Activated CD4-positive, CD25-positive, alpha-beta regulatory T cell (primary cell): ENCODE measurements around the gene FCHSD2.
"Not testable (repeated sequence)": the region's sequence is repeated elsewhere in the genome, so short reads cannot be mapped to it uniquely, and the experiment has no call there.

ENCODE experiments used
- DNase-seq, 4 experiments: peaks; one replicate each; lab custom pipeline; 2025; lab: John Stamatoyannopoulos, UW

Gene FCHSD2

DNA sequence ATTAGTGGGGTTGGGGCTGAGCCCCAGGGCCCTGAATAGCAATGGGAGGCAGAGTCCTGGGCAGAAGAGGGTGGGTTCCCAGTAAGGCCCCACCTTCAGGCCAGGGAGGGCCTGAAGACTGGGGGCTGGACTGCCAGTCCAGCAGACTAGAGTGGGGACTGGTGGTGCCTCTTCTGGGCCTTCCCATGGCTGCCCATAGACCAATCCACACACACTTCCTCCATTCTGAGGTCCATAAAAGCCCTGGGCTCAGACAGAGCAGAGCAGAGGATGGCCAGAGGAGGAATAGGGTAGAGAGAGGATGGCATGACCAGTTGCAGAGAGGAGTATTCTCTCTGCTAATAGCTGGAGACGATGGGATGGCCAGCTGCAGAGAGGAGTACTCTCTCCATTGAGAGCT lies 216.0 kb downstream of the FCHSD2 start:
- DNase-seq, result no peak

DNA sequence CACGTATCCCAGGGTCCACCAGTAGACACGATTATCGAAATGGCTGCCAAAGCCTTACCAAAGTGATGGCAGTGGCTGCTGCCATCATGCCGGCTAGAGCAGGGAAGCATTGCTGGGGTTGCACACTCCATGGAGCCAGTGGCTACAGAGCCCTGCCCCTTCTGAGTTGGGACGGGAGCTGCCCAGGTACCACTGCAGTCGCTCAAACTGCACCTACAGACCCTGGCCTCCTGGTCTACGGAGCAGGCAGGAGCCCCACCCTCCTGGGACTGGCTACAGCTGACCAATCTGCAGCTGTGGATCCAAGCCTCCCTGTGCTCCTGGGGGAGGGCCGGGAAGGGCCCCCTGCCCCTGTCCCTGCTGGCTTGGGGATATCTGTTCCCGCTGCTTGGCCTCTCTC lies 216.5 kb downstream of the FCHSD2 start:
- DNase-seq, result no peak

DNA sequence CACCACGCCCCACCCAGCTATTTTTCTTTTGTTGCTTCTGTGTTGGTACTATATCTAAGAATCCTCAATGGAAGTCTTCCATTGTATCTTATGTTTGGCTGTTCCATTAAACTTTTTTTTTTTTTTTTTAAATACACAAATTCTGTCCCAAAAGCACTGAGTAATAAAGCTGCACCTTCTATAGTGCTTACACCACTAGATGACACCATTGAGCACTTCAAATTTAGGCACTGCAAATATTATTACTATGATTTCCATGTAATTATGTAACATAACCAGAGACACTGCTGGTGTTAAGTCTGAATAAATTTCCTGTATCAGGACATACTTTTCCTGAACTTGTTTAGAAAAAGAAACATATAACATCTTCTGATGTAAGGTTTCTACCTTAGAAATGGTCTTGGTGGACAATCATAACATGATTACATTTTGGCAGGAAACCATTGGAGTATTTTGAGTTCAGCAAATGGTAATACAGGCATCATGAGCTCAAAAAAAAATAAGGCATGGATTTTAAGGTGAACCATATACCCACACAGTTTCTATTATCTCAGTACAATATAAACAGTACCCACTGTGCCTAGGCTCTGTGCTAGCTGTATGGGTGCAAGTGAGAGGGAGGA lies 217.4 kb downstream of the FCHSD2 start:
- no peak for DNase-seq

DNA sequence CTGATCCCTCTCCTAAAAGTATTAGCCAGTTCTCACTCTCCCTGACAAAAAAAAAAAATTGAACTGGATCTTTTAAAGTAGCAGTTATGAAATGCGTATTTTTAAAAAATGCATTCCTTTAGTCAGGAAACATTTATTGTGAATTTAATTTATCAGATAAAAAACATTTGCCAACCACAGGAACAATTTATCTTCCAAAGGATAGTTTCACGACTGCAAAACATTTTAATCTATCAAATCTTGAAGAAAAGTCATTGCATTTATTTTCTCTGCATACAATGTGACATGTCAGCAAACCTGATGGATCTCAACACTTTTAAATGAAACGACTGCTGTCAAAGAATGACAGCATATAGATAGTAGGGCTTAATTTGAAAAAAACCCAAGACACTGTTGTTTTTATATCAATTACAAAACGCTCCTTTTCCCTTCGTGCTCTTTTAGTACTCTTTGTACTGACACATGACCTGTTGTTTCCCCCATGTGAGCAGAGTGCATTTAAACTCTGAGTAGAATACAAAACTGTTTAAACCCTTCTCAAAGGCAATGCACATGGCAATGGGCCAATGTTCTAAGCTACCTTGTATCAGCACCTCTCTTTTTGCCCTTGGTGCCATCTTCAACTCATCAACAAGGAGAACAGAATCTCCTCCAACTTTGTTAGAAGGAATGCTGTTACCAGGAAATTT lies 220.9 kb downstream of the FCHSD2 start:
- no peak for DNase-seq

DNA sequence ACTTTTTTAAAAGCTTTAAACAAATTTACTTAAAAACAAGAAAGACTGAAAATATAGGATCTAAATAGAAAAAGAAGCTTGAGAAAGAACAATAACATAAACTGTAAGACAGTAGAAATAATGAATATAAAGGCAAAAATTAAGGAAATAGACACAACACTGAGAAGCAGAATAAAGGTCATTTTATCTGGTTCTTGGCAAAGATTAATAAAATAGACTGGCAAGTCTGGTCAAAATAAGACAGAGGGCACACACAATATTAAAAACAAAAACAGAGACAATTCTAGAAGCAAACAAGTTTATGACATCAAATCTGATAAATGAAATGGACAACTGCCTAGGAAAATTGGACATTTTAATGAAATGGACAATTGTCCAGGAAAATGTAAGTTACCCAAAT lies 222.1 kb downstream of the FCHSD2 start:
- DNase-seq, result no peak

DNA sequence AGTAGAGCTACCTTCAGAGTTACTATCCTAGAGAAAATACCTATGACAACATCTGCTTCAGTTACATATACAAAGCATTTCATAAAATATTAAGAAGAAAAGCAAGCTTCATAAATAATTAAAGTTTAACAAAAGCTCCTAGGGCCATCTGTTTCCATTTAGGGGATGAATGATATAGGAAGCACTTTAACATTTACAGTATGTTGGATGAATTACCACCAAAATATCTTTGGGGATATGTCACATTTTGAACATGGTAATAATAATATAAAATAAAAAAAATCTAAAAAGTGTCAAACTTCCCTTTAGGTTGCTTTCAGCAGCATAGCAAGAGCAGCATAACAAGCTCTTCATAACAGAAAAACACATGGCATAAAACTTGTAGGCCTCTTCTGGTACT lies 223.3 kb downstream of the FCHSD2 start:
- no peak for DNase-seq

DNA sequence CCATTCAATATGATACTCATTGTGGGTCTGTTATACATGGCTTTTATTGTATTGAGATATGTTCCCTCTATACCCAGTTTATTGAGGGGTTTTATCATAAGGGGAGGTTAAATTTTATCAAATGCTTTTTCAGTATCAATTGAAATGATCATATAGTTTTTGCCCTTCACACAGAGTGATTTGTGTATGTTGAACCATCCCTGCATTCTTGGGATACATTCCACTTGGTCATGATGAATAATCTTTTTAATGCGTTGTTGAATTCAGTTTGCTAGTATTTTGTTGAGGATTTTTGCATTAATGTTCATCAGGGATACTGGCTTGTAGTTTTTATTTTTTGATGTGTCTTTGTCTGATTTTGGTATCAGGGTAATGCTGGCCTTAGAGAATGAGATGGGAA lies 229.9 kb downstream of the FCHSD2 start:
- DNase-seq, result no peak

DNA sequence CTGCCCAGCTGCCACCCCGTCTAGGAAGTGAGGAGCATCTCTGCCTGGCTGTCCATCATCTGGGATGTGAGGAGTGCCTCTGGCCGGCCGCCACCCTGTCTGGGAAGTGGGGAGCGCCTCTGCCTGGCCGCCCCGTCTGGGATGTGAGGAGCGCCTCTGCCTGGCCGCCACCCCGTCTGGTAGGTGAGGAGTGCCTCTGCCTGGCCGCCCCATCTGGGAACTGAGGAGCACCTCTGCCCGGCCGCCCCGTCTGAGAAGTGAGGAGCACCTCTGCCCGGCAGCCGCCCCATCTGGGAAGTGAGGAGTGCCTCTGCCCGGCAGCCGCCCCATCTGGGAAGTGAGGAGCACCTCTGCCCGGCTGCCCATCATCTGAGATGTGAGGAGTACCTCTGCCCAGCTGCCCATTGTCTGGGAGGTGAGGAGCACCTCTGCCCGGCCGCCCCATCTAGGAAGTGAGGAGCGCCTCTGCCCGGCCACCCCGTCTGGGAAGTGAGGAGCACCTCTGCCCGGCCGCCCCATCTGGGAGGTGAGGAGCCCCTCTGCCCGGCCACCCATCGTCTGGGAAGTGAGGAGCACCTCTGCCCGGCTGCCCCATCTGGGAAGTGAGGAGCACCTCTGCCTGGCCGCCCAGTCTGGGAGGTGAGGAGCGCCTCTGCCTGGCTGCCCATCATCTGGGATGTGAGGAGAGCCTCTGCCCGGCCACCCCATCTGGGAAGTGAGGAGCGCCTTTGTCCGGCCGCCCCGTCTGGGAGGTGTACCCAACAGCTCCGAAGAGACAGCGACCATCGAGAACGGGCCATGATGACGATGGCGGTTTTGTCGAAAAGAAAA lies 232.3 kb downstream of the FCHSD2 start:
- not testable (repeated sequence) for DNase-seq

DNA sequence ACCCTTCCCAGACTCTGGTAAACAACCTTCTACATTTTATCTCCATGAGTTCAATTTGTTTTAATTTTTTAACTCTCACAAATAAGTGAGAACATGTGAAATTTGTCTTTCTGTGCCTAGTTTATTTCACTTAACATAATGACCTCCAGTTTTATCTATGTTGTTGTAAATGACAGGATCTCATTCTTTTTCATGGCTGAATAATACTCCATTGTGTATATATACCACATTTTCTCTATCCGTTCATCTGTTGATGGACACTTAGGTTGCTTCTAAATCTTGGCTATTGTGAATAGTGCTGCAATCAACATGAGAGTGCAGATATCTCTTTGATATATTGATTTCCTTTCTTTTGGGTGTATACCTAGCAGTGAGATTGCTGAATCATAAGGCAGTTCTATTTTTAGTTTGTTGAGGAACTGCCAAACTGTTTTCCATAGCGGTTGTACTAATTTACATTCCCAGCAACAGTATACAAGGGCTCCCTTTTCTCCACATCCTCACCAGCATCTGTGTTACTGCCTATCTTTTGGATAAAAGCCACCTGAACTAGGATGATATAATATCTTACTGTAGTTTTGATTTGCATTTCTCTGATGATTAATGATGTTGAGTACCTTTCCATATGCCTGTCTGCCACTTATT lies 234.0 kb downstream of the FCHSD2 start:
- DNase-seq, result no peak

DNA sequence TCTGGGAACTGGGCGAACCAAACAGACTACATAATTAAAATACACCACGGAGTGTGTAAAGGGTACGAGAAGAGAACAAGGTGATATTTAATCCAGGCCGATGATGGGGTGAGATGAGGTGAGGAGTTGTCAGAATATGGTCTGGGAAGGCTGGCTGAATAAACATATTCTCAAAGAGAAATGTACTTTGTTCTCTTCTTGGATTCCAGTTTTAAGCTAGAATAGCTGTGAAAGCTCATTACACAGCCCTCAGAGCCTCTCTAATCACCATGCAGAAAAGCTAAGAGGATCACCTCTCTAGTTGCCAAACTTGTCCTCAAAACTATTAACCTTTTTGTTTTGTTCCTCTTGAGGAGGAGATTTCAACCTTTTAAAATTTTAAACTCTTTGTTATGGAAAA lies 238.1 kb downstream of the FCHSD2 start:
- DNase-seq, result no peak

DNA sequence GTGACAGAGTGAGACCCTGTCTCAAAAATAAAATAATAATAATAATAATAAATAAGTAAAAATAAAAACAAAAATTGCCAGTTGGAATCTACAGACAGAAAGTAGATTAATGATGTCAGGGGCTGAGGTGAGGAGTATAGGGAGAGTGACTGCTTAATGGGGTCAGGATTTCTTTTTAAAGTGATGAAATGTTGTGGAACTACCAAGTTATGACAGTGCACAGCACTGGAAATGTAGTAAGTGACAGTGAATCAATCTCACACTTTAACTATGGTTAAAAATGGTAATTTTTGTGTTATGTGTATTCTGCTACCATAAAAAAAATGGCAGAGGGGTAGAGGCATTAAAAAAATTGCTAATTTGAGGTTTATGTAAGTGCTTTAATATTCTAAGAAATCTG lies 240.7 kb downstream of the FCHSD2 start:
- DNase-seq, result no peak

DNA sequence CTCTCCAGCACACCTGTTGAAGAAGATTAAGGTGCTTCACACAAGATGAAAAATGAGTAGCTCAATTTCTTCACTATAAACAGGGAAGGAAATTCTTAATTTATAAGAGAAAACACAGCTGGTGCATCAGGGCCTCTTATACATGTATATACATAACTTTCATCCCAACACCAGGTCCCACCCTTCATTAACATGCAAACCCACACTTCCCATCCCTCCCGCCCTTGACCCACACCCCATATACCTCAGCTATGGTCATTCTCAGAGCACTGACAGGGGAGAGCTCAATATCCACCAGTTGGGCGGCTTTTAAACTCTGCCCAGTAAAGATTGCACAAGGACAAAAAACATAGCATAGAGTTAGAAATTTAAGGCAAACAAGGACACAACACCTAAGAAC lies 242.1 kb downstream of the FCHSD2 start:
- no peak for DNase-seq

DNA sequence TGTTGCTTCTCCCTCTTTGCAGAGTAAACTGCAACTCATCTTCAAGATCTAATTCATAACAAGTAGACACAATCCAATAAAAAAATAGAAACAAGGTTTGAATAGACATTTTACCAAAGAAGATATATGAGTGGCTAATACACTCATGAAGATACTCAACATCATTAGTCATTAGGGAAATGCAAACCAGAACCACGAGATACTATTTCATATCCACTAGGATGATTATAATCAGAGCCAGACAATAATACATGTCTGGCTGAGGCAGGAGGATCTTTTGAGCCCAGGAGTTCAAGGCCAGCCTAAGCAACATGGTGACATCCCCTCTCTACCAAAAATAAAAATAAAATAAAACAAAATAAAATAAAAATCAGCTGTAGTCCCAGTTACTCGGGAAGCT lies 242.9 kb downstream of the FCHSD2 start:
- DNase-seq, result no peak

DNA sequence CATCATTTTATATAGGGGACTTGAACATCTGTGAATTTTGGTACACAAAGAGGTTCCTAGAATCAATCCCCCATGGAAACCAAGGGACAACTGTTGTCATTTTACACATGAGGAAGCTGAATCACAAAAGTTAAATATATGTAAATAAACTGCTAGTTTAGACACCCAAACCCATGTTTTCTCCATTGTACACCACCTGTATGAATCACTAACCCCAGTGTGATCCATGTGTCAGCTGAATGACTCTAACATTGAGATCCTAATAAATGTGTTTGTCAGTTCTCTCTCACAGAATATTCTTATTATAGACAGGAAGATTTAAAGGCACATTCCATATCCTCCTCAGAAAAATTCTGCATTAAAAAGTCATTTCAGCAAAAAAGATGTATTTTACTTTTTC lies 244.6 kb downstream of the FCHSD2 start:
- DNase-seq, result no peak

DNA sequence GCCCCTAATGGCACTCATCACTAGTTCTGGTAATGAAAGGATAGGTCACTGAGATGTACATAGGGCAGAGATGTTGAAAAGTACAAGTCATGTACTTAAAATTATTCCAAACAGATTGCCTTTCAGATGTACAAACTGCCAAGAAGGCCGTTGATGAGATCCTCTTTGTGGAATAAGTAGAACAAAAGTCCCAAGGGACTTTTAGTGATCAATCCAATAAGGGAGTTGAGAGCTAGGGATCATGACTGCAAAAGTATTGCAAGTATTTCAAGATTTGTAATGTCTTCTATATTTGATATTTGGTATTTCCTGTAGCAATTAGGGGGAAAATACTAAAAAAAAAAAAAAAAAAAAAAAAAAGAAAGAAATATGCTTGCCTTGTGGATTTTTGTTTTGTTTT lies 245.7 kb downstream of the FCHSD2 start:
- no peak for DNase-seq

DNA sequence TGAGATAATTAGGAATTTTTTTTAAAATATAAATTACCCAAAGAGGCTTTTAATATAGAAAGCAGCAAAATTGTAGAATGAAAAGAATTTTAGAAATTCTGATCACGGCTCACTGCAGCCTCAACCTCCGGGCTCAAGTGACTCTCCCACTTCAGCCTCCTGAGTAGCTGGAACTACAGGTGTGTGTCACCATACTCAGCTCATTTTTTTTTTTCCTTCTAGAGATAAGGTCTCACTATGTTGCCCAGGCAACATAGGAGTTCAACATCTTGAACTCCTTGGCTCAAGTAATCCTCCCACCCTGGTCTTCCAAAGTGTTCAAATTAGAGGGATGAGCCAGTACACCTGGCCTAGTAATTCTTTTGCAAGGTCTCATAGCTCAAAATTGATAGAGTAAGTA lies 251.2 kb downstream of the FCHSD2 start:
- DNase-seq, result no peak

DNA sequence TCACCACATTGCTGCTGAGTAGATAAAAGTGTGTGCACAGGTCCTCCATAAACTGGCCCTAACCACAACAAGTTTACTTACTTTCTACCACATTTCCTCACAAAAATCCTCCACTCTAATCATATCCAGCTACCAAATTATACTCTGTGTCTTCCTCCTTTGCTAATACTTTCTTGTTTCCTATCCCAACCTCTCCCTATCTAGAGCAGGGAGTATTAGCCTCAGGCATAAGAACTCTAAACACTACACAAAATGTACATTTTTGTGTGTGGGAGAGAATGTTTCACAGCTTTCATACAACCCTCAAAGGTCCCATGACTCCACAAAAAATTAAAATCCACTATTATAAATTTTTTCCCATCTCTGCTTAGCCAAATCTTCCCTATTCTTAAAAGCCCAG lies 255.5 kb downstream of the FCHSD2 start:
- DNase-seq, result no peak

DNA sequence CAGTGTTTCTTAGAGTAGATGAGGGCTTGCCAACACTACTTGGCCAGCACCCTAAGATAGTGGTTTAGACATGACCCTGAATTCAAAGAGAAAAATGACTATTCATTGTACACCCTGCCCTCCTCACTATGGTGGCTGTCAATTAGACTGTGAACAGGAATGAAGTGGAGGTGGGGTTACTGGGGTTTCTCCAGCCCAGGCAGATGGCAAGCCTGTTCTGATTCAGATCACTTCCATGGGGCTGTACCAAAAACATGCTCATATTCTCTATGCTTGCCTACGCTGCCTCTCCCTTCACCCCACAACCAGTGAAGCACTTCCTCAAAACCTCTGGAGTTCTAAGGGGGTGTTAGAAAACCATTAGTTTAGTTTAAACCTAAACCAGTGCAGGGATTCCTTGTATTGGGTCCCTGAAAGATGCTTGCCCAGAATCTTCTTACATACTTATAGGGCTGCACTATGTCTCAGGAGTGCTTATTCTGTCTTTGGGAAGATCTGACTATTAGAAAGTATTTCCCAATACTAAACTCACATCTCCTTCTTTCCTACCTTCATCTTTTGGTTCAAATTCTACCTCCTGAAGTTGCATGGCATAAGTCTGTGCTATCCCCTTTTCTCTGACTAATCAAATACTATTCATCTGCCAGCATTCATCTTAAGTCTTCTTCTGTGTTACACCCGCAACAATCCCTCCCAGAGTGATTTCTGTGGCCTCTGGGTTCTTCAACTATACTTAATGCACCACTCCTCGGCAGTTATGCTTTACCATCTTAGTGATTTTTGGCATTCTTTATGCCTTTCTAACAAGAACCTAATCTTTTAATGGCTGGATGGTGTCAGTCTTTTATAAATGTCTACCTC lies 256.1 kb downstream of the FCHSD2 start:
- DNase-seq, result no peak

DNA sequence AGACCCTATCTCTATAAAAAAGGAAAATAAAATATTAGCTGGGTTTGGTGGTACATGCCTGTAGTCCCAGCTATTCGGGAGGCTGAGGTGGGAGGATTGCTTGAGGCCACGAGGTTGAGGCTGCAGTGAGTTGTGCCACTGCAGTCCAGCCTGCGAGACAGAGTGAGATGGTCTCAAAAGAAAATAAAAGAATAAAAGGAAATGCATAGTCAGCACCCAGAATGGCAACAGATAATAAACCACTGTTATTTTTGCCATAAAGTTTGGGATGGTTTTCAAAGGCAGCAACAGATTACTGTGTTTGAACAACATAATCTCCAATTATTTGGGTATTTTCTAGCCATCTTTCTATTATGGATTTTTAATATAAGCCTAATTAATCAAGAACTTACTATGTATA lies 266.0 kb downstream of the FCHSD2 start:
- no peak for DNase-seq

DNA sequence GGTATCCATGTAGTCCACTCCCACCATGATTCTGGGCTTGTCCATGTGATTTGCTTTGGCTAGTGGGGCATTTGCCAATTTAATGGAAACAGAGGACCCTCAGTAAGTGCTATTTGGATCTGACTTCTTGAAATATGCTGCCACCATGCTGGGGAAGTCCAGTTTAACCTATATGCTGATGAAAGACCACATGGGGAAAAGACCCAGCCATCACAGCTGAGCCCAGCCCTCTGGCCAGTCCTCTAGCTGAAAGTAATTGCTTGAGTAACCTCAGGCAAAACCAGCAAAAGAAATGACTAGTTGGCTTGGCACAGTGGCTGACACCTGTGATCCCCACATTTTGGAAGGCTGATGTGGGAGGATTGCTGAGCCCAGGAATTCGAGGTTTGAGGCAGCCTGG lies 266.4 kb downstream of the FCHSD2 start:
- no peak for DNase-seq

DNA sequence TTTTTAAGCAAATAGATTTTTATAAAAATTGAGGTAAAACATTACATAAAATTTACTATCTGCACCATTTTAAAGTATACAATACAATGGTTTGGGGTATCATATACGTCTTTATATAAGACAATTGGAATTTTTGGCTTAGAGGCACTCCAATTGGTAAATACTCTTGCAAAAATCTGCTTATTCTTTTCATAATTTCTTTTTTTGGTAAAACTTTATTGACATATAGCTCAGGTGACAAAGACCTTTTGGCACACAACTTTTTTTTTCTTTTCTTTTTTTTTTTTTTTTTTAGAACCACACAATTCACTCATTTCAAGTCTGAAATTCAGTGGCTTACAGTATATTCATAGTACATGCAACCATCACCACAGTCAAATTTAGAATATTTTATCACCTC lies 270.1 kb downstream of the FCHSD2 start:
- DNase-seq, result no peak

DNA sequence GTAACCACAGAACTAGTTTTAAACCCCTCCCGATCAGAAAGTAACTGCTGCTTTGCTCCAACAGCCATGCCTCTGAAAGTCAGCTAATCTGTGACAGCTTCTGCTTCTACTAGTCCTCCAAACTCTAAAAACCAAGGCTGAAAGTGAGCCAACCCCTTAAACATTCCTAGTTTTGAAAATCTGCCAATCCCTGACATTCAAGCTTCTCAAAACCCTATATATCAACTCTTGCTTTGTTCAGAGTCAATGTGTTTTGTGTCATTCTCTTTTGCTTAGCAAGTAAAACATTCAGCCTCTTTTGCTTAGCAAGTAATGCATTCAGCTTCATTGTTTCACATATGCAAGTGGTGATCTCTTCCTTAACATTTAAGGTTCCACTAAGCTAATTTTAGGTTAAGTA lies 271.0 kb downstream of the FCHSD2 start:
- DNase-seq, result no peak
